Astrocyte of the spinal cord (primary cell): Measurements from ENCODE around the gene PTPN23.

Experiments used
- DNase-seq: peaks from one replicate; pipeline ENCODE4 v3.0.0; 2011; ENCODE audit warnings: low read depth, low spot score
- H3K4me3 ChIP-seq: 2 replicates; pipeline ENCODE4 v1.5.1; 2011; ENCODE audit warnings: low read depth, mild to moderate bottlenecking, low read length, moderate library complexity
- CTCF ChIP-seq: IDR thresholded peaks from 2 replicates; pipeline ENCODE4 v1.5.1; 2012; ENCODE audit warnings: low read depth, mild to moderate bottlenecking, low read length, inconsistent platforms
- in situ Hi-C: cut with HindIII; loops from 2 replicates; pipeline ENCODE4 v1.10.0; 2017; ENCODE audit warnings: low sequenced_read_pairs

The PTPN23 gene

GRCh38 chr3:47436180-47436579, 55.4 kb downstream of the PTPN23 start:
- no peak overlapping the region for H3K4me3 ChIP-seq
- DNase-seq, result no peak
- TF ChIP-seq CTCF, result no peak
- in situ Hi-C loops, result no loop called here

- in situ Hi-C loops, result no loop called here
- H3K4me3 ChIP-seq, result no peak overlapping the region
- DNase-seq, result no peak
- TF ChIP-seq CTCF, result peak; percentile 50
Observed at GRCh38 chr3:47440131-47440530, 59.3 kb downstream of the PTPN23 start.

GRCh38 chr3:47441796-47442551, 61.2 kb downstream of the PTPN23 start:
- no peak overlapping the region for H3K4me3 ChIP-seq
- in situ Hi-C loops, result no loop called here
- TF ChIP-seq CTCF, result no peak
- no peak for DNase-seq

GRCh38 chr3:47443611-47443995, 62.8 kb downstream of the PTPN23 start:
- no peak for TF ChIP-seq CTCF
- in situ Hi-C loops, result no loop called here
- H3K4me3 ChIP-seq, result no peak overlapping the region
- DNase-seq, result no peak

- in situ Hi-C loops, result no loop called here
- no peak overlapping the region for H3K4me3 ChIP-seq
- TF ChIP-seq CTCF, result no peak
- DNase-seq, result no peak
Observed at GRCh38 chr3:47444103-47444502, 63.3 kb downstream of the PTPN23 start.

- DNase-seq, result no peak
- TF ChIP-seq CTCF, result no peak
- H3K4me3 ChIP-seq, result no peak overlapping the region
- in situ Hi-C loops, result no loop called here
Observed at GRCh38 chr3:47452453-47453215, 71.8 kb downstream of the PTPN23 start.
